Measurements from ENCODE around the gene SIGLEC12.
"Not testable (repeated sequence)": the region's sequence is repeated elsewhere in the genome, so short reads cannot be mapped to it uniquely, and the experiment has no call there.

SIGLEC12 gene

DNA sequence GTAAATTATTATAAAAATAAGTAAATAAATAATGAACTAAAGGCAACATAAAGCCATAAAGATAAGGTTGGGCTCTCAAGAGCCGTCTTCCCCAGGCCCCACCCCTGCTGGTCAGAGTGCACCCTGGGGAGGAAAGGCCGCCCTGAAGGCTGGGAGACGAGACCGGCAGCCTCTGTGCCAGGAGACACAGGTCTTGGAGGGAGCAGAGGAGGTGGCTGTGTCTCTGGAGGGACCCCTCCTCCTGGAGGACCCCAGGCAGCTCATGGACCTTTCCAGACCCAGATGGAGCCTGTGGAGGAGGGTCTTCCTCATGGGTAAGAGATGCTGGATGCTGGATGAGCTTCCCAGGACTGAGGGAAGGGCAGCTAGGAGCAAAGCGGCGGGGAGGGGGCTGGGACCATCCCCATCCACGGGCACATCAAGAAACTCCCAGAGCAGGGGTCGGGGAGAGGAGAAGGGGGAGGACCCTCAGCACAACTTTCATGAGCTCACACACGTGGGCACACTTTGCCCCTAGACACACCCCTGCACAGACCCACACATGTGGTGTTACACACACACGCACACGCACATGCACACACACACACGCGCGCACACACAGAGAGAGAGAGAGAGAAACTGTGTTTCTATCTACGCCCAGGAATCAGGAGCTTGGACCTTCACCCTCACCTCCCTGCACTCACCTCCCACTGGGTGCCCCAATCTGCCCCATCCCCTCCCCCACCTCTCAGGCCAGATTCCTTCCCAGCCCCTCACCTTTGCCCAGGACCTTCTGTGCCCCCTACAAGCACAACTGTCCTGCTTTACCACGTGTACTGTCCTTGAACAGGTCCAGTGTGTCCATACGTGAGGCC, 23.0 kb downstream of the SIGLEC12 start, which contains the start of gene CEACAM18:
CEACAM18 (plus strand) TSS at position 159 of the 854 bp plus-strand sequence.
- H3K27ac Mint-ChIP-seq = peak within 1 kb of the TSS; percentile 88

GRCh38 chr19:51477344-51477743, 24.3 kb downstream of the SIGLEC12 start:
- Mint-ChIP-seq H3K4me3 (no peak overlapping the region), H3K27me3 (peaks cover 3% of the 10 kb centered on the region), H3K27ac (peak overlapping the region; percentile 47), H3K4me1 (ENCODE audit: low read depth) (peaks cover 55% of the 10 kb centered on the region), H3K36me3 (no peaks in the 10 kb centered on the region), H3K9me3 (ENCODE audit: low read depth) (no peaks in the 10 kb centered on the region)

More for the DNA sequence above, 23.0 kb downstream of the SIGLEC12 start, which contains the start of gene CEACAM18:
- H3K36me3 Mint-ChIP-seq = no peaks in the 10 kb centered on the region
- H3K4me3 Mint-ChIP-seq = peak within 1 kb of the TSS; percentile 27
- peaks cover 44% of the 10 kb centered on the region for H3K4me1 Mint-ChIP-seq (ENCODE audit: low read depth)
- peaks cover 3% of the 10 kb centered on the region for H3K27me3 Mint-ChIP-seq
- H3K9me3 Mint-ChIP-seq (ENCODE audit: low read depth) = no peaks in the 10 kb centered on the region

- H3K27ac Mint-ChIP-seq = peak overlapping the region; percentile 46
- no peaks in the 10 kb centered on the region for H3K36me3 Mint-ChIP-seq
- peaks cover under 1% of the 10 kb centered on the region for H3K27me3 Mint-ChIP-seq
- H3K9me3 Mint-ChIP-seq (ENCODE audit: low read depth) = no peaks in the 10 kb centered on the region
- H3K4me1 Mint-ChIP-seq (ENCODE audit: low read depth) = peaks cover 55% of the 10 kb centered on the region
- H3K4me3 Mint-ChIP-seq = no peak overlapping the region
Observed at GRCh38 chr19:51476164-51476563, 25.4 kb downstream of the SIGLEC12 start.

GRCh38 chr19:51473009-51473707, 28.4 kb downstream of the SIGLEC12 start:
- H3K4me3 Mint-ChIP-seq = no peak overlapping the region
- H3K9me3 Mint-ChIP-seq (ENCODE audit: low read depth) = no peaks in the 10 kb centered on the region
- H3K27me3 Mint-ChIP-seq = no peaks in the 10 kb centered on the region
- H3K36me3 Mint-ChIP-seq = no peaks in the 10 kb centered on the region
- H3K27ac Mint-ChIP-seq = peak overlapping the region; percentile 79
- peaks cover 42% of the 10 kb centered on the region for H3K4me1 Mint-ChIP-seq (ENCODE audit: low read depth)

- H3K27me3 Mint-ChIP-seq = no peaks in the 10 kb centered on the region
Observed at GRCh38 chr19:51472607-51473006, 29.0 kb downstream of the SIGLEC12 start.

DNA sequence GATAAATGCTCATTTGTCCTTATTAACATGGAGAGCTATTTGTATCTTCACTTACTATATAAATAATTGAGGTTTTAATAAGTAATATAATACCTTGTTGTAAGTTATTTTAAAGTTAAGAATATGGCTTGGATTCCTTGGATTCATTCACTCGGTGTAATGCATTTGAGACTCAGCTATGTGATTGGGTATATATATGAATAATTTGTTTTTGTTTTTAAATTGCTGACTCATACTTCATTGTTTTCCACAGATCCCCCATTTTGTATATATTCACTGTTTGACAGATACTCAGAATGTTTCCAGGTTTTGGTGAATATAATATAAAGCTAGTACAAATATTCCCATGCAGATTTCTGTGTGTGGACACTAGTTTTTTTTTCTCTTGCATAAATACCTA, 30.1 kb downstream of the SIGLEC12 start:
- Mint-ChIP-seq H3K9me3 (ENCODE audit: low read depth) (no peaks in the 10 kb centered on the region), H3K27ac (no peak overlapping the region), H3K4me1 (ENCODE audit: low read depth) (peaks cover 51% of the 10 kb centered on the region), H3K36me3 (no peaks in the 10 kb centered on the region), H3K4me3 (no peak overlapping the region), H3K27me3 (no peaks in the 10 kb centered on the region)

More at GRCh38 chr19:51472607-51473006, 29.0 kb downstream of the SIGLEC12 start:
- H3K9me3 Mint-ChIP-seq (ENCODE audit: low read depth) = no peaks in the 10 kb centered on the region
- H3K36me3 Mint-ChIP-seq = no peaks in the 10 kb centered on the region
- peaks cover 47% of the 10 kb centered on the region for H3K4me1 Mint-ChIP-seq (ENCODE audit: low read depth)
- peak overlapping the region; percentile 79 for H3K27ac Mint-ChIP-seq
- H3K4me3 Mint-ChIP-seq = no peak overlapping the region

GRCh38 chr19:51470966-51471365, 30.6 kb downstream of the SIGLEC12 start:
- Mint-ChIP-seq H3K9me3 (ENCODE audit: low read depth) (no peaks in the 10 kb centered on the region), H3K27me3 (no peaks in the 10 kb centered on the region), H3K27ac (no peak overlapping the region), H3K4me3 (no peak overlapping the region), H3K36me3 (no peaks in the 10 kb centered on the region), H3K4me1 (ENCODE audit: low read depth) (peaks cover 56% of the 10 kb centered on the region)

GRCh38 chr19:51469629-51470028, 32.0 kb downstream of the SIGLEC12 start:
- H3K36me3 Mint-ChIP-seq = no peaks in the 10 kb centered on the region
- peaks cover 5% of the 10 kb centered on the region for H3K27me3 Mint-ChIP-seq
- no peaks in the 10 kb centered on the region for H3K9me3 Mint-ChIP-seq (ENCODE audit: low read depth)
- no peak overlapping the region for H3K4me3 Mint-ChIP-seq
- no peak overlapping the region for H3K27ac Mint-ChIP-seq
- H3K4me1 Mint-ChIP-seq (ENCODE audit: low read depth) = peaks cover 55% of the 10 kb centered on the region

DNA sequence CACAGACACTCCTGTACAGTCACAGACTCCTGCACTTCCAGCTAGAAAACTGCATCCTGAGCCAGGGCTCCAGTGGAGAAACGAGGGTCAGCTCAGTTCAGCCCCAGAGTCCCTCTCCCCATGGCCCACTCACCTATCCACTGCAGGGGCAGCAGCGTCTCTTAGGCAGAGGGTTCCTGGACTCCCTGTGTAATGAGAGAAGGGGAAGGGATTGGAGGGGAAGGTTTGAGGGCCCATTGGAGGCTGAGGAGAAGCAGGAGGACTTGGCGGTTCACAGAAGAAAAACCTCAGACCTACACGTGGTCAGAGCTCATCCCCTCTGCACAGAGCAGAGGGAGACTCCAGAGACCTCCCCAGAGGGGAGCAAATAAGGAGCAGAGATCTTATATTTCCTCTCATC, 32.4 kb downstream of the SIGLEC12 start:
- no peak overlapping the region for H3K27ac Mint-ChIP-seq
- H3K36me3 Mint-ChIP-seq = no peaks in the 10 kb centered on the region
- no peaks in the 10 kb centered on the region for H3K9me3 Mint-ChIP-seq (ENCODE audit: low read depth)
- H3K27me3 Mint-ChIP-seq = peaks cover 6% of the 10 kb centered on the region
- peaks cover 52% of the 10 kb centered on the region for H3K4me1 Mint-ChIP-seq (ENCODE audit: low read depth)
- no peak overlapping the region for H3K4me3 Mint-ChIP-seq

DNA sequence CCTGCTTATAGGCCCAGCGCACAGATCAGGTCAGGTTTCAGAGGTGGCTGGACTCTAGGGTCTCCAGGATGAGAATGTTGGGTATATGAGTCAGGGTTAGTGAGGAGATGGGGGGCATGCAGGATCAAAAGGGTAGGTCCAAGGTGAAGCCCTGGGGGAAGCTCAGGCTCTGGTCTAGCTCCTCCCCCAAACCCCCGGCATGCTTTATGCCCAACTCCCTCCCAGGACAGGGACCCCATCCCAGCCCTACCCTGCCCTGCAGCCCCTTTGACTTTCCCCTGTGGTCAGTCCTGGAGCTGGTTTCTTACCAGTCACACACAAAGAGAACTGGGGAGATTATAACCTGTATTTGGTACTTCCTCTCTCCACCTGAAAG, 33.1 kb downstream of the SIGLEC12 start:
- Mint-ChIP-seq H3K4me3 (no peak overlapping the region), H3K27ac (no peak overlapping the region), H3K36me3 (no peaks in the 10 kb centered on the region), H3K4me1 (ENCODE audit: low read depth) (peaks cover 50% of the 10 kb centered on the region), H3K9me3 (ENCODE audit: low read depth) (no peaks in the 10 kb centered on the region), H3K27me3 (peaks cover 7% of the 10 kb centered on the region)

DNA sequence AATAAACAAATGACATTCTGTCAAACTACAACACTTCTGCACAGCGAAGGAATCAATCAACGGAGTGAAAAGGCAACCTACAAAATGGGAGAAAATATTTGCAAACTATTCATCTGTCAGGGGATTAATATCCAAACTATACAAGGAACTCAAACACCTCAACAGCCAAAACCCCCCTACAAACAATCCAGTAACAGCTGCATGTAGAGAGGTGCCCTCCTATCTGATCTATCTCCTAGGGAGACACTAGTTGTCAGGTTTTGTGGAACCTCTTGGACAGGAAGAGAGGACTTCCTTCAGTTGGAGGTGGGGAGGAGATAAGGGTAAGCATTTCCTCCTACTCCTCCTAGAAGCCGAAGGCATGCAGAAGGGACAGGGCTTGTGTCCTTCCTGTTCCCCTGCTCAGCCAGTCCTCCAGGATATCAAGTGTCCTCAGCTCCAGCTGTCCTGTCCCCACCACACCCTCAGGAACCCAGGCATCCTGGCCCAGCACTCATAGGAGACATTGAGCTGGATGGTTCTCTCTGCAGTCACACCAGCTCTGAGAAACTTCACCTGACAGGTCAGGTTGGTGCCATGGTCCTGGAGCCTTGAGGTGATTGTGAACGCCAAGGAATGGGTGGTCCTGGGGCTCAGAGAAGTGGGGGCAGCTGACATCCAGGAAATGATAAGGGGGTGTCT, 33.6 kb downstream of the SIGLEC12 start:
- Mint-ChIP-seq H3K9me3 (ENCODE audit: low read depth) (no peaks in the 10 kb centered on the region), H3K4me3 (no peak overlapping the region), H3K36me3 (no peaks in the 10 kb centered on the region), H3K27me3 (peaks cover 7% of the 10 kb centered on the region), H3K27ac (no peak overlapping the region), H3K4me1 (ENCODE audit: low read depth) (peaks cover 52% of the 10 kb centered on the region)

DNA sequence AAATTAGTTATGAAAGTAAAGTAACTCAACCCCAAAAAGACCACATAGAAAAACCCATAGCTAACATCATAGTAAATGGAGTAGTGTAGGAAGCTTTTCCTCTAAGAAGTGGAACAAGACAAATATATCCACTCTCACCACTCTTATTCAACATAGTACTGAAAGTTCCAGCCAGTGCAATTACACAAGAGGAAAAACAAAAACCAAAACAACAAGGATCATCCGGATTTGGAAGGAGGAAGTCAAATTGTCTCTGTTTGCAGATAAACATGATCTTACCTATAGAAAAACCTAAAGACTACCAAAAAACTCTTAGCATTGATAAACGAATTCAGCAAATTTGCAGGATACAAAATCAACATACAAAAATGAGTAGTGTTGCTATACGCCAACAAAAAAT, 34.9 kb downstream of the SIGLEC12 start:
- H3K4me1 Mint-ChIP-seq (ENCODE audit: low read depth) = peaks cover 45% of the 10 kb centered on the region
- no peaks in the 10 kb centered on the region for H3K9me3 Mint-ChIP-seq (ENCODE audit: low read depth)
- H3K36me3 Mint-ChIP-seq = no peaks in the 10 kb centered on the region
- no peak overlapping the region for H3K4me3 Mint-ChIP-seq
- H3K27ac Mint-ChIP-seq = no peak overlapping the region
- peaks cover 7% of the 10 kb centered on the region for H3K27me3 Mint-ChIP-seq

DNA sequence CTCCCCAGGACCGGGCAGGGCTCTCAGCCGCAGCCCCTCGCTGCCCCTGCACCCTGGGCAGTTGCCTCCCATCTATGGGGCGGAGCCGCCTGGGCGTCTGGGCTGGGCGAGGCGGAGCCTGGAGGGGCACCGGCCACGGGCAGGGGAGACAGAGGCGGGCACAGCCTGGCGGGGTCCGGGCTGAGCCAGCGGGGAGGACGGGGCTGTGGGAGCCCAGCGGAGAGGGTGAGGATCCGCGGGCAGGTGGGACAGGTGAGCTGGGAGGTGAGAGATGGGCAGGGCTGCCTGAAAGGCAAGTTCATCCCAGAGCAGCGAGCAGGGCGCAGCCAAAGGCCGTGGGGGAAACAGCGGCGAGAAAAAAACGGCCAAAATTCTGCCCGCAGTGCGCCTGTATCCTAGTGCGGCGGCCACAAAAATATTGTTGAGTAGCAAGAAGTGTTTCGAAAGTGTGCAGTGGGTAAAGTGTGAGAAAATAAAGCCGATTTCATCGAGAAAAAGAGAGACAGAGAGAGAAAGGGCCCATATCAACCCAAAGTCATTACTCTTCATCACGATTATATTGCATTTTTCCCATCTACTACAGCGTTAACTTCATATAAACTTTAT, 37.5 kb downstream of the SIGLEC12 start:
- not testable (repeated sequence) for H3K36me3 Mint-ChIP-seq; H3K27me3 Mint-ChIP-seq; H3K9me3 Mint-ChIP-seq (ENCODE audit: low read depth); H3K27ac Mint-ChIP-seq
- H3K4me3 Mint-ChIP-seq = peak overlapping the region; percentile 61
- peaks cover 43% of the 10 kb centered on the region for H3K4me1 Mint-ChIP-seq (ENCODE audit: low read depth)

DNA sequence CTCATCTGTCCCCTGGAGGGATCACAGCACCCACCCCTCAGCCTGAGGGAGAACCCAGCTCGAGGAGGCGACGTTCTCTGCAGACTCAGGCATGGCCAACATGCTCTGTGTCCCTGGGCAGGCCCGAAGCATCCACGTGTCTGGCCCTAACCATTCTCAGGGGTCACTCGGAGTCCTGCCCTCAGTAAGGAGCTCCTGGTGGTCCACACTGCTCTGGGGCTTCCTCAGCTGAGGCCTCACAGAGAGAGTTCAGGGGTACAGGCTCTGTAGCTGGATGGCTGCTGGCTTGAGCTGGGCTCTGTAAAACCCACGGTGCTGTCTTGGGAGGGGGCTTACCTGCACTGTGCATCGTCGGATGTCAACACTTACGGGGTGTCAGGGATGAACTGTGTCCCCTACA, 38.9 kb downstream of the SIGLEC12 start:
- Mint-ChIP-seq H3K36me3 (no peaks in the 10 kb centered on the region), H3K27ac (no peak overlapping the region), H3K4me3 (no peak overlapping the region), H3K9me3 (ENCODE audit: low read depth) (no peaks in the 10 kb centered on the region), H3K4me1 (ENCODE audit: low read depth) (peaks cover 31% of the 10 kb centered on the region), H3K27me3 (peaks cover 7% of the 10 kb centered on the region)

Data from activated naive CD8-positive, alpha-beta T cell (primary cell).